ENCODE measurements around the gene CYTH1. TPM values are rescaled to one million over a fixed set of nuclear protein-coding genes. Genes with fewer than 3 reads are reported as not detected.

CYTH1 gene
- total RNA-seq, 2 experiments from 2014 or later: 521 to 525 TPM

- peaks cover 68% of the 10 kb centered on the region for H3K4me1 ChIP-seq (ENCODE audit: insufficient read depth, low read length)
- no peaks in the 10 kb centered on the region for H3K9me3 ChIP-seq (ENCODE audit: control insufficient read depth in 1 of 2, insufficient read depth in 1 of 2, low read length in 2 of 2)
- Mint-ChIP-seq H3K4me1 (ENCODE audit: low read depth) (peaks cover 54% of the 10 kb centered on the region), H3K27me3 (no peaks in the 10 kb centered on the region), H3K9me3 (no peaks in the 10 kb centered on the region), H3K36me3 (ENCODE audit: low read depth) (peaks cover 66% of the 10 kb centered on the region), H3K4me3 (peak overlapping the region; percentile 86), H3K27ac (peak overlapping the region; percentile 95)
- peaks cover 9% of the 10 kb centered on the region for H3K36me3 ChIP-seq (ENCODE audit: insufficient read depth, low read length)
- peak in 4 of 14 experiments; percentile 44 to 67 (median 57) for DNase-seq
- peak overlapping the region; percentile 65 to 86 for H3K27ac ChIP-seq (ENCODE audit: low read depth in 1 of 2, low read length in 2 of 2)
- peak overlapping the region; percentile 93 for H3K4me3 ChIP-seq (ENCODE audit: low read length)
- ChIA-PET POLR2A (interaction anchor here (1.5 to 6.2 kb wide), 5 partner anchors 12 to 29 kb away, joined by 5 to 60 read pairs (median 33); no protein-coding TSS in a partner anchor), CTCF (interaction anchor here (0.7 to 1.7 kb wide), 4 partner anchors 12 to 41 kb away, joined by 3 to 4 read pairs (median 3); no protein-coding TSS in a partner anchor)
- no peaks in the 10 kb centered on the region for H3K27me3 ChIP-seq (ENCODE audit: control insufficient read depth in 1 of 2, insufficient read depth in 2 of 2, low read length in 2 of 2)
- TF ChIP-seq, protein P1, sequence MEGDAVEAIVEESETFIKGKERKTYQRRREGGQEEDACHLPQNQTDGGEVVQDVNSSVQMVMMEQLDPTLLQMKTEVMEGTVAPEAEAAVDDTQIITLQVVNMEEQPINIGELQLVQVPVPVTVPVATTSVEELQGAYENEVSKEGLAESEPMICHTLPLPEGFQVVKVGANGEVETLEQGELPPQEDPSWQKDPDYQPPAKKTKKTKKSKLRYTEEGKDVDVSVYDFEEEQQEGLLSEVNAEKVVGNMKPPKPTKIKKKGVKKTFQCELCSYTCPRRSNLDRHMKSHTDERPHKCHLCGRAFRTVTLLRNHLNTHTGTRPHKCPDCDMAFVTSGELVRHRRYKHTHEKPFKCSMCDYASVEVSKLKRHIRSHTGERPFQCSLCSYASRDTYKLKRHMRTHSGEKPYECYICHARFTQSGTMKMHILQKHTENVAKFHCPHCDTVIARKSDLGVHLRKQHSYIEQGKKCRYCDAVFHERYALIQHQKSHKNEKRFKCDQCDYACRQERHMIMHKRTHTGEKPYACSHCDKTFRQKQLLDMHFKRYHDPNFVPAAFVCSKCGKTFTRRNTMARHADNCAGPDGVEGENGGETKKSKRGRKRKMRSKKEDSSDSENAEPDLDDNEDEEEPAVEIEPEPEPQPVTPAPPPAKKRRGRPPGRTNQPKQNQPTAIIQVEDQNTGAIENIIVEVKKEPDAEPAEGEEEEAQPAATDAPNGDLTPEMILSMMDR (IDR thresholded peaks at IDR 0.05): no peak
- no peak for ATAC-seq (ENCODE audit: poor library complexity)
- intact Hi-C loops (cut with DNase I, micrococcal nuclease): loop anchor here (2.0 to 5.0 kb wide), 3 partner anchors 17 to 69 kb away; no protein-coding TSS in a partner anchor
These were observed 4.2 kb downstream of the CYTH1 start for GRCh38 chr17:78777881-78778280.

- DNase-seq (peak; percentile 39 to 84 (median 54)), ATAC-seq (ENCODE audit: poor library complexity) (peak; percentile 37)
- Mint-ChIP-seq H3K27ac (peak overlapping the region; percentile 95), H3K36me3 (ENCODE audit: low read depth) (peaks cover 66% of the 10 kb centered on the region), H3K4me1 (ENCODE audit: low read depth) (peaks cover 67% of the 10 kb centered on the region), H3K4me3 (peak overlapping the region; percentile 90), H3K27me3 (no peaks in the 10 kb centered on the region), H3K9me3 (no peaks in the 10 kb centered on the region)
- ChIA-PET POLR2A (interaction anchor here (0.7 to 10.8 kb wide), 17 partner anchors 9 to 1343 kb away, joined by 3 to 106 read pairs (median 5); no protein-coding TSS in a partner anchor), CTCF (interaction anchor here (1.0 to 2.3 kb wide), 4 partner anchors 10 to 31 kb away, joined by 3 to 9 read pairs (median 4); no protein-coding TSS in a partner anchor)
- no peaks in the 10 kb centered on the region for H3K9me3 ChIP-seq (ENCODE audit: control insufficient read depth in 1 of 2, insufficient read depth in 1 of 2, low read length in 2 of 2)
- peak overlapping the region; percentile 85 to 86 for H3K27ac ChIP-seq (ENCODE audit: low read depth in 1 of 2, low read length in 2 of 2)
- H3K27me3 ChIP-seq (ENCODE audit: control insufficient read depth in 1 of 2, insufficient read depth in 2 of 2, low read length in 2 of 2): no peaks in the 10 kb centered on the region
- intact Hi-C loops (cut with DNase I, micrococcal nuclease): loop anchor here in 1 of 2 experiments (2.0 to 5.0 kb wide), 2 partner anchors 28 to 38 kb away; no protein-coding TSS in a partner anchor
- peak overlapping the region; percentile 66 for H3K4me3 ChIP-seq (ENCODE audit: low read length)
- H3K36me3 ChIP-seq (ENCODE audit: insufficient read depth, low read length): peaks cover 20% of the 10 kb centered on the region
- TF ChIP-seq, protein P1 (IDR thresholded peaks at IDR 0.05): no peak
- H3K4me1 ChIP-seq (ENCODE audit: insufficient read depth, low read length): peaks cover 89% of the 10 kb centered on the region
These were observed 7.0 kb downstream of the CYTH1 start for GRCh38 chr17:78774956-78775571.

- Histone ChIP-seq H3K27ac (ENCODE audit: low read depth in 1 of 2, low read length in 2 of 2) (peak overlapping the region; percentile 85 to 86), H3K4me3 (ENCODE audit: low read length) (peak overlapping the region; percentile 66), H3K36me3 (ENCODE audit: insufficient read depth, low read length) (peaks cover 24% of the 10 kb centered on the region), H3K4me1 (ENCODE audit: insufficient read depth, low read length) (peaks cover 89% of the 10 kb centered on the region), H3K9me3 (ENCODE audit: control insufficient read depth in 1 of 2, insufficient read depth in 1 of 2, low read length in 2 of 2) (no peaks in the 10 kb centered on the region), H3K27me3 (ENCODE audit: control insufficient read depth in 1 of 2, insufficient read depth in 2 of 2, low read length in 2 of 2) (no peaks in the 10 kb centered on the region)
- Mint-ChIP-seq H3K4me3 (peak overlapping the region; percentile 90), H3K27ac (peak overlapping the region; percentile 95), H3K27me3 (no peaks in the 10 kb centered on the region), H3K9me3 (no peaks in the 10 kb centered on the region), H3K4me1 (ENCODE audit: low read depth) (peaks cover 61% of the 10 kb centered on the region), H3K36me3 (ENCODE audit: low read depth) (peaks cover 60% of the 10 kb centered on the region)
- TF ChIP-seq, protein P1 (IDR thresholded peaks at IDR 0.05): no peak
- ChIA-PET POLR2A (interaction anchor here (0.7 to 10.8 kb wide), 13 partner anchors 8 to 1342 kb away, joined by 3 to 106 read pairs (median 6); no protein-coding TSS in a partner anchor), CTCF (interaction anchor here (2.3 kb wide), 1 partner anchor 16 kb away, joined by 9 read pairs; no protein-coding TSS in a partner anchor)
- intact Hi-C loops (cut with DNase I, micrococcal nuclease): loop anchor here in 1 of 2 experiments (2.0 kb wide), 1 partner anchor 28 kb away; no protein-coding TSS in a partner anchor
- peak; percentile 26 for ATAC-seq (ENCODE audit: poor library complexity)
- peak in 5 of 14 experiments; percentile 33 to 52 (median 38) for DNase-seq
These were observed 7.6 kb downstream of the CYTH1 start for GRCh38 chr17:78774453-78774852.

All from CD4-positive, alpha-beta T cell (primary cell).